Neutrophil (primary cell): ENCODE results near the gene SIX6.

Experiments used
- H3K27ac ChIP-seq: fragments of 200-600 bp; sonication (generic); 2 replicates; pipeline ENCODE4 v1.5.1; 2016; ENCODE audit warnings: mild to moderate bottlenecking, moderate library complexity
- H3K27me3 ChIP-seq: fragments of 200-600 bp; sonication (generic); 2 replicates; pipeline ENCODE4 v1.6.0; 2016; ENCODE audit warnings: mild to moderate bottlenecking
- H3K36me3 ChIP-seq: fragments of 200-600 bp; sonication (generic); 2 replicates; pipeline ENCODE4 v1.5.1; 2017
- H3K4me1 ChIP-seq, 2 experiments: fragments of 200-600 bp in 1 of 2; sonication (generic) in 1 of 2; 1 replicate in 1 of 2; 2 replicates in 1 of 2; pipeline versions ENCODE4 v1.5.1 to v1.6.1; 2013 to 2016; ENCODE audit warnings: low read depth in 1 of 2, low read length in 1 of 2, mild to moderate bottlenecking in 1 of 2, moderate library complexity in 1 of 2; ENCODE audit not compliant: control insufficient read depth in 1 of 2, insufficient read depth in 1 of 2
- H3K4me3 ChIP-seq, 2 experiments: fragments of 200-600 bp in 1 of 2; sonication (generic) in 1 of 2; 1 replicate in 1 of 2; 2 replicates in 1 of 2; pipeline ENCODE4 v1.5.1; 2013 to 2016; ENCODE audit warnings: low read depth in 1 of 2, low read length in 1 of 2, mild to moderate bottlenecking in 1 of 2, moderate library complexity in 1 of 2
- H3K9me3 ChIP-seq: fragments of 200-600 bp; sonication (generic); 2 replicates; pipeline ENCODE4 v1.5.1; 2016
- TF ChIP-seq, protein P1 (sequence below): fragments of 200-600 bp; sonication (generic); IDR thresholded peaks from 2 replicates; pipeline ENCODE4 v1.5.1; 2016; ENCODE audit warnings: antibody characterized with exemption

The SIX6 gene

DNA sequence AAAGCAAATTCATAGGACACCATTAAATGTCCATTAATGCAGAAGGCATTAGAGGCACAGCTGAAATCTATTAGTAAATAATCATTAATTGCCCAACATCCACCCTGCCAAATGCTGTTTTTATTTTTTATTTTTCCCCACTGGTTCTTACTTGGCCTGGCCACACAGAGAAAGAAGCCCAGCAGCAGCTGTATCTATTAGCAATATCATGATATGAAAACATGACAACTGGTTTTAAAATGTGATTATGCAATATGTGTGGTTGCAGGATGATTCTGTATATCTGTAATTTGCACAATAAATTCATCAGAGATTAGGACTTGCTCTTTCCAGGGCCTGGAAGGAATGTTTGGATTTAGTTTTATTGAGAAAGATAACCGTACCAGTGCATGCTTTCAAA is 44.9 kb downstream of the SIX6 start:
- no peak overlapping the region for H3K27ac ChIP-seq
- TF ChIP-seq, protein P1, sequence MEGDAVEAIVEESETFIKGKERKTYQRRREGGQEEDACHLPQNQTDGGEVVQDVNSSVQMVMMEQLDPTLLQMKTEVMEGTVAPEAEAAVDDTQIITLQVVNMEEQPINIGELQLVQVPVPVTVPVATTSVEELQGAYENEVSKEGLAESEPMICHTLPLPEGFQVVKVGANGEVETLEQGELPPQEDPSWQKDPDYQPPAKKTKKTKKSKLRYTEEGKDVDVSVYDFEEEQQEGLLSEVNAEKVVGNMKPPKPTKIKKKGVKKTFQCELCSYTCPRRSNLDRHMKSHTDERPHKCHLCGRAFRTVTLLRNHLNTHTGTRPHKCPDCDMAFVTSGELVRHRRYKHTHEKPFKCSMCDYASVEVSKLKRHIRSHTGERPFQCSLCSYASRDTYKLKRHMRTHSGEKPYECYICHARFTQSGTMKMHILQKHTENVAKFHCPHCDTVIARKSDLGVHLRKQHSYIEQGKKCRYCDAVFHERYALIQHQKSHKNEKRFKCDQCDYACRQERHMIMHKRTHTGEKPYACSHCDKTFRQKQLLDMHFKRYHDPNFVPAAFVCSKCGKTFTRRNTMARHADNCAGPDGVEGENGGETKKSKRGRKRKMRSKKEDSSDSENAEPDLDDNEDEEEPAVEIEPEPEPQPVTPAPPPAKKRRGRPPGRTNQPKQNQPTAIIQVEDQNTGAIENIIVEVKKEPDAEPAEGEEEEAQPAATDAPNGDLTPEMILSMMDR: no peak
- H3K9me3 ChIP-seq: no peaks in the 10 kb centered on the region
- H3K27me3 ChIP-seq: no peaks in the 10 kb centered on the region
- H3K36me3 ChIP-seq: no peaks in the 10 kb centered on the region
- H3K4me1 ChIP-seq: no peaks in the 10 kb centered on the region
- no peak overlapping the region for H3K4me3 ChIP-seq

DNA sequence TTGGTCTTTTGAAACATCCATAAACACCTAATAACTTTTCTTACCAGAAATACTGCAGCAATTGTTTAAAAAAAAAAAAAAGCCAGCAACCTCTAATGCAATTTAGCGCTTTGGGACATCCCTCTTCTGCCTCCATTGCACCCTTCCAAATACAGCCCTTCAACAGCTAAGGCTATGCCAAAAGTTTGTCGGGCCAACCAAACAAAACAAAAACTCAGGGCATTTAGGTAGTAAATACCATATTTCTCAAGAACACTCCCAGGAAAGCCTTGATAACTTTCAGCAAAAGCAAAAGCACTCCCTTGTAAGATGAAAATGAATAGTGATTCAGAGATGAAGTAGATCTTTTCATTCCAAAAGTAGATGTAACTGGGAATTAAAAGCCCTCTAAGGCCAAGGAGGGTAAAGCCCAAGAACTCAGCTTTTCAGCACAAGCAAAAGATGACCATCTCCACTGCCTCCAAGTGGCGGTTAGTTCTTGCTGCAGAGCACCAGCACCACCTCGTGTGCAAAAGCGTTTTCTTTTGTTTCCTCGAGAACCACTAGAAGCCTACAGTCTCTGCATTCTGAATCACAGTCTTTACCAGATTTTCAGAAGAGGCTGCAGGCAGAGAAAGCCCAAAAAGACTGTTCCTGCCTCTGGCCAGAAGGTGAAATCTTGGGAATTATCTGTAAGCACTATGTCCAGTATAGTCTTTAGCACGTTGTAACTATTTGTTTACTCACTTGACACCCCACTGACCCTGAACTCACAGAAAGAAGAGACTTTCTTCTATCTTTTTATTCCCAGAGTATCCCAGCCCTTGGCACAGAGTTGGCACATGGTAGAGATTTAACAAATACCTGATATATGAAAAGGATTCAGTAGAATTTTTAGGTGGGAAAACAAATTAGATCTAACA is 53.1 kb downstream of the SIX6 start:
- Histone ChIP-seq H3K27ac (no peak overlapping the region), H3K4me3 (no peak overlapping the region), H3K9me3 (no peaks in the 10 kb centered on the region), H3K4me1 (no peaks in the 10 kb centered on the region), H3K27me3 (peaks cover 9% of the 10 kb centered on the region), H3K36me3 (no peaks in the 10 kb centered on the region)
- TF ChIP-seq, protein P1: no peak
